GM12878 (cell line): ENCODE data around the gene MTFMT.

Experiments
- CTCF ChIP-seq, 3 experiments: IDR thresholded peaks in 2 of 3; conservative IDR thresholded peaks in 1 of 3; 2 replicates each; pipeline ENCODE4 v1.5.1; 2011; ENCODE audit warnings: low read depth in 3 of 3, low read length in 3 of 3, mild to moderate bottlenecking in 3 of 3, control low read depth in 2 of 3, moderate library complexity in 2 of 3, inconsistent platforms in 1 of 3, mixed read lengths in 1 of 3; ENCODE audit not compliant: control insufficient read depth in 2 of 3, insufficient read depth in 1 of 3; ENCODE audit errors: extremely low read depth in 1 of 3
- HDAC2 ChIP-seq: fragments of 200-600 bp; sonication (generic); IDR thresholded peaks from 2 replicates; pipeline ENCODE4 v1.6.1; 2017
- MYC ChIP-seq: IDR thresholded peaks from 2 replicates; pipeline ENCODE4 v1.6.1; 2011; ENCODE audit warnings: mild to moderate bottlenecking, low read length, moderate library complexity, inconsistent platforms; ENCODE audit not compliant: insufficient read depth, insufficient replicate concordance, insufficient read length, severe bottlenecking
- PBX3 ChIP-seq: IDR thresholded peaks from 2 replicates; pipeline ENCODE4 v1.6.1; 2011; ENCODE audit warnings: mild to moderate bottlenecking, low read depth, low read length, moderate library complexity; ENCODE audit not compliant: insufficient replicate concordance
- POLR2AphosphoS2 ChIP-seq: IDR thresholded peaks from 2 replicates; pipeline ENCODE4 v1.6.1; 2011; ENCODE audit warnings: low read depth, mild to moderate bottlenecking, low read length, improper control_type of control experiment, moderate library complexity
- SIX5 ChIP-seq: IDR thresholded peaks from 2 replicates; pipeline ENCODE4 v1.6.1; 2011; ENCODE audit warnings: mild to moderate bottlenecking, low read depth, low read length, moderate library complexity; ENCODE audit not compliant: severe bottlenecking
- SREBF1 ChIP-seq: IDR thresholded peaks from 2 replicates; pipeline ENCODE4 v1.6.1; 2012; ENCODE audit warnings: mild to moderate bottlenecking, low read length
- ZNF217 ChIP-seq: fragments of 450-650 bp; IDR thresholded peaks from 2 replicates; pipeline ENCODE4 v1.6.1; 2017; ENCODE audit warnings: antibody characterized with exemption, mild to moderate bottlenecking

GRCh38 chr15:64993290-64993689 lies 36.1 kb downstream of the MTFMT start:
- TF ChIP-seq SIX5 (no peak), CTCF (IDR thresholded peaks at IDR 0.05 in 2 of 3, conservative IDR thresholded peaks at IDR 0.05 in 1 of 3; ENCODE audit: control insufficient read depth in 2 of 3, extremely low read depth in 1 of 3, insufficient read depth in 1 of 3, low read depth in 3 of 3, low read length in 3 of 3) (no peak), PBX3 (no peak), MYC (no peak), HDAC2 (no peak), SREBF1 (no peak), POLR2AphosphoS2 (no peak), ZNF217 (no peak)
